GM12878 (cell line): ENCODE data around the gene USP12. TPM values are rescaled to one million over a fixed set of nuclear protein-coding genes. Genes with fewer than 3 reads are reported as not detected.

ENCODE experiments used
- ATAC-seq: fragments of 200-7000 bp; cut with Tn5 transposase; 3 replicates; pipeline ENCODE4 v1.9.1; 2020; ENCODE audit warnings: mild to moderate bottlenecking, moderate library complexity
- BruUV-seq: library from RNA; stranded (reverse); fragments of 400-500 nt; replicated peaks from 2 replicates; lab custom pipeline; 2021; lab: Mats Ljungman, UMichigan
- CTCF ChIA-PET: fragments of 300-600 bp; sonication (Branson Sonifier 250); formaldehyde crosslinking; extraction: SDS; loops from one replicate; lab custom pipeline; 2021; ENCODE audit warnings: inconsistent platforms; lab: Yijun Ruan, JAX
- POLR2A ChIA-PET: fragments of 350-600 bp; formaldehyde crosslinking; extraction: SDS; loops from one replicate; lab custom pipeline; 2021; ENCODE audit warnings: inconsistent platforms; lab: Charles Lee
- RAD21 ChIA-PET: fragments of 300-600 bp; sonication (Branson Sonifier 250); formaldehyde crosslinking; loops from one replicate; lab custom pipeline; 2023; ENCODE audit warnings: antibody characterized with exemption; ENCODE audit not compliant: unreplicated experiment; lab: Charles Lee
- SMC1A ChIA-PET: fragments of 300-600 bp; sonication (Branson Sonifier 250); formaldehyde crosslinking; loops from one replicate; lab custom pipeline; 2023; ENCODE audit not compliant: unreplicated experiment, uncharacterized antibody; lab: Charles Lee
- DNase-seq: peaks from one replicate; pipeline ENCODE4 v3.0.0-alpha.2; 2011; ENCODE audit warnings: low read depth, low spot score
- FAIRE-seq: peaks from 3 replicates; lab custom pipeline; 2011; peaks lifted over from hg19 to GRCh38; lab: Jason Lieb, UNC
- H2AFZ ChIP-seq: 2 replicates; pipeline ENCODE4 v1.6.0; 2011; ENCODE audit warnings: low read depth, low read length, control low read depth; ENCODE audit not compliant: control insufficient read depth
- H3K27ac ChIP-seq: 2 replicates; pipeline ENCODE4 v1.5.1; 2011; ENCODE audit warnings: control low read depth; ENCODE audit not compliant: control insufficient read depth, insufficient read depth
- H3K27me3 ChIP-seq, 2 experiments: replicated peaks in 1 of 2; 2 replicates each; pipeline versions ENCODE4 v1.6.0 to v1.6.1; 2011; ENCODE audit warnings: low read length in 1 of 2; ENCODE audit not compliant: control insufficient read depth in 2 of 2, insufficient read depth in 2 of 2
- H3K36me3 ChIP-seq, 2 experiments: 2 replicates each; pipeline ENCODE4 v1.5.1; 2011; ENCODE audit warnings: low read length in 1 of 2; ENCODE audit not compliant: control insufficient read depth in 2 of 2, insufficient read depth in 2 of 2
- H3K4me1 ChIP-seq: 2 replicates; pipeline ENCODE4 v1.6.1; 2011; ENCODE audit warnings: mild to moderate bottlenecking, low read length, moderate library complexity, mixed read lengths; ENCODE audit not compliant: control insufficient read depth, insufficient read depth
- H3K4me2 ChIP-seq: 2 replicates; pipeline ENCODE4 v1.6.0; 2011; ENCODE audit warnings: control low read depth; ENCODE audit not compliant: control insufficient read depth, insufficient read depth
- H3K4me3 ChIP-seq: fragments of 200-600 bp; sonication (generic); 2 replicates; pipeline ENCODE4 v1.5.1; 2016
- H3K79me2 ChIP-seq: 2 replicates; pipeline ENCODE4 v1.6.0; 2011; ENCODE audit warnings: low read length; ENCODE audit not compliant: control insufficient read depth, insufficient read depth
- H3K9ac ChIP-seq: 2 replicates; pipeline ENCODE4 v1.8.0; 2011; ENCODE audit warnings: low read length, control low read depth, mixed read lengths; ENCODE audit not compliant: control insufficient read depth, insufficient read depth
- H3K9me3 ChIP-seq: replicated peaks from 3 replicates; pipeline ENCODE4 v1.5.1; 2011; ENCODE audit warnings: mild to moderate bottlenecking, low read length; ENCODE audit not compliant: control insufficient read depth, insufficient read depth
- H4K20me1 ChIP-seq: 2 replicates; pipeline ENCODE4 v1.6.0; 2011; ENCODE audit not compliant: control insufficient read depth, insufficient read depth
- BACH1 ChIP-seq: fragments of 450-650 bp; IDR thresholded peaks from 2 replicates; pipeline ENCODE4 v1.6.1; 2017; ENCODE audit warnings: mild to moderate bottlenecking, borderline replicate concordance
- BCL11A ChIP-seq: IDR thresholded peaks from 2 replicates; pipeline ENCODE4 v1.6.1; 2011; ENCODE audit warnings: low read depth, low read length
- CBX3 ChIP-seq: fragments of 200-600 bp; sonication (generic); IDR thresholded peaks from 2 replicates; pipeline ENCODE4 v1.6.1; 2016; ENCODE audit warnings: low read depth, borderline replicate concordance
- CEBPZ ChIP-seq: fragments of 150-350 bp; IDR thresholded peaks from 2 replicates; pipeline ENCODE4 v1.6.1; 2016; ENCODE audit warnings: low read depth, low read length
- KLF5 ChIP-seq: fragments of 450-650 bp; IDR thresholded peaks from 2 replicates; pipeline ENCODE4 v1.6.1; 2014; ENCODE audit warnings: mild to moderate bottlenecking; ENCODE audit not compliant: partially characterized antibody
- NR2F1 ChIP-seq: fragments of 450-650 bp; conservative IDR thresholded peaks from 2 replicates; pipeline ENCODE4 v1.6.1; 2017; ENCODE audit warnings: mild to moderate bottlenecking
- NRF1 ChIP-seq: conservative IDR thresholded peaks from 2 replicates; pipeline ENCODE4 v1.6.1; 2011; ENCODE audit warnings: mild to moderate bottlenecking, low read depth, low read length, improper control_type of control experiment
- SPI1 ChIP-seq: IDR thresholded peaks from 2 replicates; pipeline ENCODE4 v1.6.1; 2011; ENCODE audit warnings: low read depth, mild to moderate bottlenecking, low read length, moderate library complexity, borderline replicate concordance; ENCODE audit not compliant: insufficient read depth
- STAT1 ChIP-seq: fragments of 450-650 bp; conservative IDR thresholded peaks from 2 replicates; pipeline ENCODE4 v1.6.1; 2014; ENCODE audit warnings: antibody characterized with exemption, mild to moderate bottlenecking
- YBX1 ChIP-seq: fragments of 450-650 bp; IDR thresholded peaks from 2 replicates; pipeline ENCODE4 v1.6.1; 2016; ENCODE audit warnings: antibody characterized with exemption
- ZNF217 ChIP-seq: fragments of 450-650 bp; IDR thresholded peaks from 2 replicates; pipeline ENCODE4 v1.6.1; 2017; ENCODE audit warnings: antibody characterized with exemption, mild to moderate bottlenecking
- ZSCAN29 ChIP-seq: fragments of 450-650 bp; IDR thresholded peaks from 2 replicates; pipeline ENCODE4 v1.6.1; 2017; ENCODE audit warnings: mild to moderate bottlenecking, moderate library complexity
- WGBS: methylation state at CpG from one replicate; pipeline ENCODE4 v1.1.6; 2016; ENCODE audit warnings: low lambda C conversion rate; ENCODE audit not compliant: insufficient replicate concordance, insufficient coverage; ENCODE audit errors: missing lambda C conversion rate; 5-methylcytosine and 5-hydroxymethylcytosine counted together
- in situ Hi-C: fragments of 300-500 bp; cut with MboI; formaldehyde crosslinking; loops from 9 replicates; pipeline ENCODE4 v1.14.3; 2018; ENCODE audit warnings: mixed read lengths
- intact Hi-C: fragments of 100-400 bp; cut with micrococcal nuclease; formaldehyde crosslinking; loops from one replicate; pipeline ENCODE4 v1.14.2; 2022; ENCODE audit not compliant: unreplicated experiment
- polyA plus RNA-seq, 11 experiments: library from polyadenylated mRNA; depleted of rRNA in 4 of 11; unstranded in 6 of 11; stranded (reverse) in 5 of 11; fragments of >200 nt; fragmentation: Nextera tagmentation in 4 of 11; fragmentation: Illumina TruSeq in 1 of 11; extraction: Ambion mirVana in 4 of 11; extraction: Trizol in 1 of 11; gene quantifications; 1 replicate in 1 of 11; 2 replicates in 10 of 11; pipeline versions ENCODE4 v1.2.1 to v1.2.3, GENCODE V29; 2011 to 2016; ENCODE audit warnings: inconsistent platforms in 2 of 11, missing spikeins in 2 of 11, low read depth in 1 of 11
- total RNA-seq, 4 experiments: library from RNA; depleted of rRNA in 3 of 4; stranded (reverse); fragments of >200 nt in 3 of 4; fragmentation: Illumina TruSeq in 1 of 4; extraction: Trizol in 1 of 4; gene quantifications; 2 replicates each; pipeline versions ENCODE4 v1.2.1 to v1.2.3, GENCODE V29; 2013 to 2021
- TF ChIP-seq, protein P1 (sequence below): fragments of 450-650 bp; conservative IDR thresholded peaks from 2 replicates; pipeline ENCODE4 v1.6.1; 2017; ENCODE audit warnings: mild to moderate bottlenecking, moderate library complexity
- TF ChIP-seq, protein P2 (sequence below): IDR thresholded peaks from 2 replicates; pipeline ENCODE4 v1.6.1; 2012; ENCODE audit warnings: low read depth, low read length, improper control_type of control experiment

USP12 gene
- total and polyA plus RNA-seq, 10 of the 15 experiments (the other 5 are each of a cell fraction or from before 2014, with no cell fraction given), result 3.5 to 32.2 (median 24.6) TPM

GRCh38 chr13:27041341-27041740 lies 130.3 kb downstream of the USP12 start:
- SMC1A ChIA-PET, result no interaction called here
- DNase-seq, result no peak
- no TSS peak for BruUV-seq

GRCh38 chr13:27040826-27041108 lies 130.8 kb downstream of the USP12 start:
- 62% methylated on average over 4 of the region's 4 CpGs for WGBS
- ChIA-PET CTCF (no interaction called here), POLR2A (no interaction called here)
- TF ChIP-seq CEBPZ, result no peak
- no peak for TF ChIP-seq BCL11A
- TF ChIP-seq YBX1, result no peak
- no peak for TF ChIP-seq STAT1
- no peak for TF ChIP-seq NR2F1
- TF ChIP-seq NRF1, result no peak
- TF ChIP-seq SPI1, result no peak
- TF ChIP-seq BACH1, result no peak
- TF ChIP-seq, protein P1, sequence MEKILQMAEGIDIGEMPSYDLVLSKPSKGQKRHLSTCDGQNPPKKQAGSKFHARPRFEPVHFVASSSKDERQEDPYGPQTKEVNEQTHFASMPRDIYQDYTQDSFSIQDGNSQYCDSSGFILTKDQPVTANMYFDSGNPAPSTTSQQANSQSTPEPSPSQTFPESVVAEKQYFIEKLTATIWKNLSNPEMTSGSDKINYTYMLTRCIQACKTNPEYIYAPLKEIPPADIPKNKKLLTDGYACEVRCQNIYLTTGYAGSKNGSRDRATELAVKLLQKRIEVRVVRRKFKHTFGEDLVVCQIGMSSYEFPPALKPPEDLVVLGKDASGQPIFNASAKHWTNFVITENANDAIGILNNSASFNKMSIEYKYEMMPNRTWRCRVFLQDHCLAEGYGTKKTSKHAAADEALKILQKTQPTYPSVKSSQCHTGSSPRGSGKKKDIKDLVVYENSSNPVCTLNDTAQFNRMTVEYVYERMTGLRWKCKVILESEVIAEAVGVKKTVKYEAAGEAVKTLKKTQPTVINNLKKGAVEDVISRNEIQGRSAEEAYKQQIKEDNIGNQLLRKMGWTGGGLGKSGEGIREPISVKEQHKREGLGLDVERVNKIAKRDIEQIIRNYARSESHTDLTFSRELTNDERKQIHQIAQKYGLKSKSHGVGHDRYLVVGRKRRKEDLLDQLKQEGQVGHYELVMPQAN, result no peak
- no peak for TF ChIP-seq ZSCAN29

More at GRCh38 chr13:27041341-27041740, 130.3 kb downstream of the USP12 start:
- TF ChIP-seq ZNF217 (no peak), CBX3 (no peak), KLF5 (no peak)
- TF ChIP-seq, protein P2, sequence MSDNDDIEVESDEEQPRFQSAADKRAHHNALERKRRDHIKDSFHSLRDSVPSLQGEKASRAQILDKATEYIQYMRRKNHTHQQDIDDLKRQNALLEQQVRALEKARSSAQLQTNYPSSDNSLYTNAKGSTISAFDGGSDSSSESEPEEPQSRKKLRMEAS, result no peak
- ChIA-PET RAD21 (no interaction called here), CTCF (no interaction called here), POLR2A (interaction anchor here (0.6 to 0.7 kb wide), 2 partner anchors 41 to 197 kb away, joined by 3 read pairs; no protein-coding TSS in a partner anchor)
- H3K9ac ChIP-seq, result no peak overlapping the region
- no peaks in the 10 kb centered on the region for H3K36me3 ChIP-seq
- no peak overlapping the region for H2AFZ ChIP-seq
- 41% methylated on average over 6 of the region's 6 CpGs for WGBS
- no peaks in the 10 kb centered on the region for H3K4me1 ChIP-seq
- H3K27ac ChIP-seq, result no peak overlapping the region
- no peaks in the 10 kb centered on the region; a peak in 2 of 4 replicates for H3K27me3 ChIP-seq
- in situ Hi-C loops (no loop called here), intact Hi-C loops (no loop called here)
- FAIRE-seq (no peak), ATAC-seq (no peak)
- H4K20me1 ChIP-seq, result no peaks in the 10 kb centered on the region
- H3K4me2 ChIP-seq, result no peak overlapping the region
- H3K4me3 ChIP-seq, result no peak overlapping the region
- H3K9me3 ChIP-seq, result no peaks in the 10 kb centered on the region
- H3K79me2 ChIP-seq, result no peaks in the 10 kb centered on the region

More at GRCh38 chr13:27040826-27041108, 130.8 kb downstream of the USP12 start:
- Histone ChIP-seq H2AFZ (no peak overlapping the region), H3K27ac (no peak overlapping the region), H3K36me3 (no peaks in the 10 kb centered on the region), H3K4me2 (no peak overlapping the region), H3K9me3 (no peaks in the 10 kb centered on the region), H3K79me2 (no peaks in the 10 kb centered on the region), H3K27me3 (no peaks in the 10 kb centered on the region; a peak in 2 of 4 replicates), H4K20me1 (no peaks in the 10 kb centered on the region), H3K4me3 (no peak overlapping the region), H3K9ac (no peak overlapping the region), H3K4me1 (no peaks in the 10 kb centered on the region)
- in situ Hi-C loops, result no loop called here
- FAIRE-seq, result no peak
- ATAC-seq, result no peak
- DNase-seq, result no peak
- ChIA-PET SMC1A (no interaction called here), RAD21 (no interaction called here)
- intact Hi-C loops, result no loop called here
- BruUV-seq, result no TSS peak
